Measurements from ENCODE around the gene WDR13.
"Not testable (repeated sequence)": the region's sequence is repeated elsewhere in the genome, so short reads cannot be mapped to it uniquely, and the experiment has no call there.

The WDR13 gene

DNA sequence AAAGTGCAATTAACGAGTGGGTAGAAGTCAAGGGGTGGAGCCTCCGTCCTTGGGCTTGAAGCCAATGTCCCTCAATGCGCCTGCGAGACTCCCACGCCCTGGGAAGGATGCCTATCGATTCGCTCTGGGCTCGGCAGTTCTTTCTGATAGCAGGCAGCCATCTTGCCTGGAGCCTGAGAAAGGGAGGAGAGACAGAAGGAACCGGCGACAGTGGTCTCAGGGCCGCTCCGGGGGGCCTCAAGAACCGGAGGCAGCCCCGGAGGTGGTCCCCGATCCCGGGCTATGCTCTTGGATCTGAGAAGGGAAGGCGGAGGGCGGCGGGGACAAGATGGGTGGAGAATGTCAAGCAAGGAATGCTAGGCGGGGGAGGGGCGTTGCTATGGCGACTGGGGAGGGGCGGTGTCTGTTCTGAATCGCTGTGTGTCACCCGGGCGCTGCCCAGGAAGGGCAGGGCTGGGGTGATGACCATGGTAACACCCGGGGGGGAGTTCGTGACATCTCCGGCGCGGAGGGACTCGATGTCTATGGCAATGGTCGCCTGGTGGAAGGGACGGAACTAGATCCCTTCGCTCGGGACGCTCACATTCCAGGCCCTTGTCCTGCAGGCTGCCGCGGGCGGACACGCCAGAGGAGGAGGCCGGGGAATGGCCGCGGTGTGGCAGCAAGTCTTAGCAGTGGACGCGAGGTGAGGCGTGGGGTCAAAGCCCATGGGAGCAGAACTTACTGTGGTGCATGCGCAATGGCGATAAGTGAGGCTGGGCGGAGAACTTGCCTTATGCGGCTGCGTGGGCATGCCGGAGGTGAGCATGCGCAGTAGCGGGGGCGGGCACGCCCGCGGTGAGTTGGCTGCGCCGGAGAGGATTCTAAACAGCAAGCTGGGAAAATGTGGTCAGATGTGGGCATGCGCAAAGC, at the start of gene WDR13:
Gene WDR13, plus strand, starts transcription at position 140 of the 912 bp plus-strand sequence. Its CDS starts 505 bp downstream, at position 645.
- peak; percentile 94 for DNase-seq (ENCODE audit: low read depth)
- TF ChIP-seq, protein P1, sequence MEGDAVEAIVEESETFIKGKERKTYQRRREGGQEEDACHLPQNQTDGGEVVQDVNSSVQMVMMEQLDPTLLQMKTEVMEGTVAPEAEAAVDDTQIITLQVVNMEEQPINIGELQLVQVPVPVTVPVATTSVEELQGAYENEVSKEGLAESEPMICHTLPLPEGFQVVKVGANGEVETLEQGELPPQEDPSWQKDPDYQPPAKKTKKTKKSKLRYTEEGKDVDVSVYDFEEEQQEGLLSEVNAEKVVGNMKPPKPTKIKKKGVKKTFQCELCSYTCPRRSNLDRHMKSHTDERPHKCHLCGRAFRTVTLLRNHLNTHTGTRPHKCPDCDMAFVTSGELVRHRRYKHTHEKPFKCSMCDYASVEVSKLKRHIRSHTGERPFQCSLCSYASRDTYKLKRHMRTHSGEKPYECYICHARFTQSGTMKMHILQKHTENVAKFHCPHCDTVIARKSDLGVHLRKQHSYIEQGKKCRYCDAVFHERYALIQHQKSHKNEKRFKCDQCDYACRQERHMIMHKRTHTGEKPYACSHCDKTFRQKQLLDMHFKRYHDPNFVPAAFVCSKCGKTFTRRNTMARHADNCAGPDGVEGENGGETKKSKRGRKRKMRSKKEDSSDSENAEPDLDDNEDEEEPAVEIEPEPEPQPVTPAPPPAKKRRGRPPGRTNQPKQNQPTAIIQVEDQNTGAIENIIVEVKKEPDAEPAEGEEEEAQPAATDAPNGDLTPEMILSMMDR (IDR thresholded peaks at IDR 0.05; ENCODE audit: control insufficient read depth, extremely low read depth, insufficient read depth) = no peak
- peak within 1 kb of the TSS; percentile 79 for H3K4me3 ChIP-seq (ENCODE audit: low read depth, low read length)

DNA sequence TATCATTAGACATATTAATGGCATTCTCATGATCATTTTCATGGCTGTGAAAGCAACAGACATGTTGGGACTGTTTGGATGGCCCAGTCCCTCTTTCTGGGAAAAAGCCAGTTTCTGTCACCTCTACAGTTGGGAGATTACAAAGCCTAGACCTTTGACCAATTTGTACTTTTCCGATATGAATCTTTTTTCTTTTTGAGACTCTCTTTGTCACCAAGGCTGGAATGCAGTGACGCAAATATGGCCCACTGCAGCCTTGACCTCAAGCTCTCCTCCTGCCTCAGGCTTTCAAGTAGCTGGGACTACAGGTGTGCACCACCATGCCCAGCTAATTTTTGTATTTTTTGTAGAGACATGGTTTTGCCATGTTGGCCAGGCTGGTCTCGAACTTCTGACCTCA, 48.4 kb upstream of the WDR13 start:
- DNase-seq (ENCODE audit: low read depth) = no peak
- TF ChIP-seq, protein P1 (IDR thresholded peaks at IDR 0.05; ENCODE audit: control insufficient read depth, extremely low read depth, insufficient read depth) = no peak
- H3K4me3 ChIP-seq (ENCODE audit: low read depth, low read length) = no peak overlapping the region

DNA sequence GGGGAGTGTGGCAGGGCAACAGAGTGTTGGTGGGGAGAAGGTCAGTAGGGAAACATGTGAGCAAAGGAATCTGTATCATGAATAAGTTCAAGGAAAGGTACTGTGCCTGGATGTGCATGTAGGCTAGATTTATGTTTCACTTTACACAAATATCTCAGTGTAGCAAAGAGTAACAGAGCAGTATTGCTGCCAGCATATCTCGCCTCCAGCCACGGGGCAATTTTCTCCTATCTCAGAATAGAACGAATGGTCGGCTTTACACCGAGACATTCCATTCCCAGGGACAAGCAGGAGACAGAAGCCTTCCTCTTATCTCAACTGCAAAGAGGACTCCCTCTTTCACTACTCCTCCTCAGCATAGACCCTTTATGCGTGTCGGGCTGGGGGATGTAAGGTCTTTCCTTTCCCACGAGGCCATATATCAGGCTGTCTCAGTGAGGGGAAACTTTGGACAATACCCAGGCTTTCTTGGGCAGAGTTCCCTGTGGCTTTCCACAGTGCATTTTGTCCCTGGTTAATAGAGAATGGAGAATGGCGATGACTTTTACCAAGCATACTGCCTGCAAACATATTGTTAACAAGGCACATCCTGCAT, 41.5 kb upstream of the WDR13 start:
- not testable (repeated sequence) for DNase-seq (ENCODE audit: low read depth); H3K4me3 ChIP-seq (ENCODE audit: low read depth, low read length)

DNA sequence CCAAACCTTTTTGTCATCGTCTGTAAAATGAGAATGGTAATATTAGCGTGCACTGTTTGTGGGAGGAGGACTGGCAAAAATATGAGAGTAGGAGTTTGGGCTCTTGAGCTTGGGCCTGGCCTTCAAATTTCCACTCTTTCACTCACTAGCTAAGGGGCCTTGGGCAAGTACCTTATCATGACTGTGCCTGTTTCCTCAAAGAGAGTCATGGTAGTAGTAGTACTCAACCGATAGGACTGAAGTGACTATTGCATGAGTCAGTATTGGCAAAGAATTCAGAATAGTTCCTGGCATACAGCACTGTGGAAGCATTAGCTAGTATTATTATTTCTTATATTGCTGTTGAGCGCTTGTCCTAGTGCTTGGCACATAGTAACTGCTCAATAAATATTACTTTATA, 39.0 kb upstream of the WDR13 start:
- no peak overlapping the region for H3K4me3 ChIP-seq (ENCODE audit: low read depth, low read length)
- no peak for DNase-seq (ENCODE audit: low read depth)
- TF ChIP-seq, protein P1 (IDR thresholded peaks at IDR 0.05; ENCODE audit: control insufficient read depth, extremely low read depth, insufficient read depth) = no peak

DNA sequence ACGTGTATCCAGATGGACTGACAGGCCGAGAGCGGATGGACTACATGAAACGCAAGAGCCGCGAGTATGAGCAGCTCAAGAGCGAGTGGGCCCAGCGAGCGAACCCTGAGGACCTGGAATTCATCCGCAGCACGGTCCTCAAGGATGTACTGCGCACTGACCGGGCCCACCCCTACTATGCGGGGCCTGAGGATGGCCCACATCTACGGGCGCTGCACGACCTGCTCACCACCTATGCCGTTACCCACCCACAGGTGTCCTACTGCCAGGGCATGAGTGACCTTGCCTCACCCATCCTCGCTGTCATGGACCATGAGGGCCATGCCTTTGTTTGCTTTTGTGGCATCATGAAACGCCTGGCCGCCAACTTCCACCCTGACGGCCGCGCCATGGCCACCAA, 37.7 kb upstream of the WDR13 start:
- no peak overlapping the region for H3K4me3 ChIP-seq (ENCODE audit: low read depth, low read length)
- TF ChIP-seq, protein P1 (IDR thresholded peaks at IDR 0.05; ENCODE audit: control insufficient read depth, extremely low read depth, insufficient read depth) = no peak
- DNase-seq (ENCODE audit: low read depth) = no peak

DNA sequence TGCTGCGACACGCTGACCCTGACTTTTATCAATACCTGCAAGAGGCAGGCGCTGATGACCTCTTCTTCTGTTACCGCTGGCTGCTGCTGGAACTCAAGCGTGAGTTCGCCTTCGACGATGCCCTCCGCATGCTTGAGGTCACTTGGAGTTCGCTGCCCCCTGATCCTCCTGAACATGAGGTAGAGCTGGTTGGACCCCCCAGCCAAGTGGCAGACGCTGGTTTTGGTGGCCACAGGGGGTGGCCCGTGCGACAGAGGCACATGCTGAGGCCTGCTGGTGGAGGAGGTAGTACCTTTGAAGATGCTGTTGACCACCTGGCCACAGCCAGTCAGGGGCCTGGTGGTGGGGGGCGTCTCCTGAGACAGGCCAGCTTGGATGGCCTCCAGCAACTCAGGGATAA, 37.2 kb upstream of the WDR13 start:
- H3K4me3 ChIP-seq (ENCODE audit: low read depth, low read length) = no peak overlapping the region
- DNase-seq (ENCODE audit: low read depth) = no peak
- TF ChIP-seq, protein P1 (IDR thresholded peaks at IDR 0.05; ENCODE audit: control insufficient read depth, extremely low read depth, insufficient read depth) = no peak

DNA sequence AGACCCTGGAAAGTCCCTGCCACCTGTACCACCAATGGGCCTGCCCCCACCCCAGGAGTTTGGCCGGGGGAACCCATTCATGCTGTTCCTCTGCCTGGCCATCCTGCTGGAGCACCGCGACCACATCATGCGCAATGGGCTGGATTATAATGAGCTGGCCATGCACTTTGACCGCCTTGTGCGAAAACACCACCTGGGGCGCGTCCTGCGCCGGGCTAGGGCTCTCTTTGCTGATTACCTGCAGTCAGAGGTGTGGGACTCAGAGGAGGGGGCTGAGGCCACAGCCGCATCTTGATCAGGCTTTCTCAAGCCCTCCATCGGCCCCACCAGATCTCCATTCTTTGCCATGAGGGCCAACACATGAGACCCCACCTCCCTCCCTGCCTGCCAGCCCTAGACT, 36.6 kb upstream of the WDR13 start:
- DNase-seq (ENCODE audit: low read depth) = no peak
- H3K4me3 ChIP-seq (ENCODE audit: low read depth, low read length) = no peak overlapping the region
- TF ChIP-seq, protein P1 (IDR thresholded peaks at IDR 0.05; ENCODE audit: control insufficient read depth, extremely low read depth, insufficient read depth) = no peak
